GM18511 (cell line): ENCODE results near the gene RDH8.

Experiments used
- ATAC-seq: cut with Tn5 transposase; IDR thresholded peaks from one replicate; pipeline ENCODE4 v1.9.1; 2021; ENCODE audit warnings: mild to moderate bottlenecking, moderate library complexity; ENCODE audit not compliant: unreplicated experiment

RDH8 gene

GRCh38 chr19:10036601-10037071, 23.4 kb downstream of the RDH8 start:
- ATAC-seq = no peak

GRCh38 chr19:10037367-10037766, 24.1 kb downstream of the RDH8 start:
- ATAC-seq = no peak

- no peak for ATAC-seq
Measured at GRCh38 chr19:10037809-10038208, 24.5 kb downstream of the RDH8 start.

- ATAC-seq = no peak
Measured at GRCh38 chr19:10043286-10043927, 30.1 kb downstream of the RDH8 start.

GRCh38 chr19:10044390-10044789, 31.1 kb downstream of the RDH8 start:
- ATAC-seq = no peak

- no peak for ATAC-seq
Measured at GRCh38 chr19:10045371-10045770, 32.1 kb downstream of the RDH8 start.

- ATAC-seq = no peak
Measured at GRCh38 chr19:10049626-10050025, 36.3 kb downstream of the RDH8 start.

GRCh38 chr19:10052602-10053360, 39.5 kb downstream of the RDH8 start:
- ATAC-seq = no peak

- no peak for ATAC-seq
Measured at GRCh38 chr19:10061717-10062310, 48.5 kb downstream of the RDH8 start.

GRCh38 chr19:10068205-10068604, 54.9 kb downstream of the RDH8 start:
- ATAC-seq = no peak

- ATAC-seq = no peak
Measured at GRCh38 chr19:10069046-10069445, 55.8 kb downstream of the RDH8 start.

GRCh38 chr19:10070730-10071446, 57.6 kb downstream of the RDH8 start:
- no peak for ATAC-seq
